ENCODE measurements around the gene CLASP2.

The CLASP2 gene

GRCh38 chr3:33629219-33629618 is 88.8 kb downstream of the CLASP2 start:
- no peak for DNase-seq

GRCh38 chr3:33624756-33625155 is 93.3 kb downstream of the CLASP2 start:
- DNase-seq: no peak

- DNase-seq: no peak
Measured at GRCh38 chr3:33613041-33613440, 105.0 kb downstream of the CLASP2 start.

- no peak for DNase-seq
Measured at GRCh38 chr3:33612607-33613006, 105.4 kb downstream of the CLASP2 start.

- no peak for DNase-seq
Measured at GRCh38 chr3:33602829-33603228, 115.2 kb downstream of the CLASP2 start.

- no peak for DNase-seq
Measured at GRCh38 chr3:33597257-33597689, 120.8 kb downstream of the CLASP2 start.

GRCh38 chr3:33592999-33593398 is 125.1 kb downstream of the CLASP2 start:
- no peak for DNase-seq

- DNase-seq: no peak
Measured at GRCh38 chr3:33590541-33590940, 127.5 kb downstream of the CLASP2 start.

- DNase-seq: no peak
Measured at GRCh38 chr3:33586402-33586801, 131.7 kb downstream of the CLASP2 start.

GRCh38 chr3:33582234-33582633 is 135.8 kb downstream of the CLASP2 start:
- DNase-seq: no peak

- DNase-seq: no peak
Measured at GRCh38 chr3:33581666-33582065, 136.4 kb downstream of the CLASP2 start.

- DNase-seq: no peak
Measured at GRCh38 chr3:33579840-33580239, 138.2 kb downstream of the CLASP2 start.

GRCh38 chr3:33579178-33579510 is 138.9 kb downstream of the CLASP2 start:
- no peak for DNase-seq

- DNase-seq: no peak
Measured at GRCh38 chr3:33578325-33579177, 139.5 kb downstream of the CLASP2 start.

GRCh38 chr3:33577588-33577987 is 140.5 kb downstream of the CLASP2 start:
- DNase-seq: no peak

GRCh38 chr3:33577173-33577572 is 140.9 kb downstream of the CLASP2 start:
- no peak for DNase-seq

- no peak for DNase-seq
Measured at GRCh38 chr3:33575311-33575710, 142.7 kb downstream of the CLASP2 start.

GRCh38 chr3:33557829-33558228 is 160.2 kb downstream of the CLASP2 start:
- DNase-seq: no peak

GRCh38 chr3:33557279-33557678 is 160.8 kb downstream of the CLASP2 start:
- no peak for DNase-seq

- DNase-seq: no peak
Measured at GRCh38 chr3:33547101-33547500, 171.0 kb downstream of the CLASP2 start.

GRCh38 chr3:33544126-33544525 is 173.9 kb downstream of the CLASP2 start:
- DNase-seq: no peak

GRCh38 chr3:33543601-33544000 is 174.5 kb downstream of the CLASP2 start:
- DNase-seq: no peak

- no peak for DNase-seq
Measured at GRCh38 chr3:33541918-33542317, 176.1 kb downstream of the CLASP2 start.

GRCh38 chr3:33538678-33539339 is 179.2 kb downstream of the CLASP2 start:
- no peak for DNase-seq

GRCh38 chr3:33537133-33537532 is 180.9 kb downstream of the CLASP2 start:
- no peak for DNase-seq

Data from activated naive CD4-positive, alpha-beta T cell treated with anti-CD3 and anti-CD28 coated beads, Interleukin-2, amount 50 U/mL, for 16 hours (primary cell).